HG03103 (cell line): ENCODE data around the gene PKD1.

Experiments
- ATAC-seq: cut with Tn5 transposase; IDR thresholded peaks from one replicate; pipeline ENCODE4 v1.9.1; 2021; ENCODE audit warnings: low read depth; ENCODE audit not compliant: unreplicated experiment

The PKD1 gene

DNA sequence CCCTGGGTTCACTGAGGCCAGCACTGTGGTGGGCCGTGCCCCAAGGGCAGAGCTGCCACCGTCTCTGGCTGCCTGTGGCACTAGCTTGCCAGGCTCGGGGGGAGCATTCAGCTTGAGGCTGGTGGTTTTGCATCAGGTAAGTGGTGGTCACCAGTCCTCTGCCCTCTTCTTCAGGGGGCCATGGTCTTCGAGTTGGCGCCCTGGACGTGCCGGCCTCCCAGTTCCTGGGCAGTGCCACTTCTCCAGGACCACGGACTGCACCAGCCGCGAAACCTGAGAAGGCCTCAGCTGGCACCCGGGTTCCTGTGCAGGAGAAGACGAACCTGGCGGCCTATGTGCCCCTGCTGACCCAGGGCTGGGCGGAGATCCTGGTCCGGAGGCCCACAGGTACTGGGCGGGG is 55.7 kb downstream of the PKD1 start:
- no peak for ATAC-seq

DNA sequence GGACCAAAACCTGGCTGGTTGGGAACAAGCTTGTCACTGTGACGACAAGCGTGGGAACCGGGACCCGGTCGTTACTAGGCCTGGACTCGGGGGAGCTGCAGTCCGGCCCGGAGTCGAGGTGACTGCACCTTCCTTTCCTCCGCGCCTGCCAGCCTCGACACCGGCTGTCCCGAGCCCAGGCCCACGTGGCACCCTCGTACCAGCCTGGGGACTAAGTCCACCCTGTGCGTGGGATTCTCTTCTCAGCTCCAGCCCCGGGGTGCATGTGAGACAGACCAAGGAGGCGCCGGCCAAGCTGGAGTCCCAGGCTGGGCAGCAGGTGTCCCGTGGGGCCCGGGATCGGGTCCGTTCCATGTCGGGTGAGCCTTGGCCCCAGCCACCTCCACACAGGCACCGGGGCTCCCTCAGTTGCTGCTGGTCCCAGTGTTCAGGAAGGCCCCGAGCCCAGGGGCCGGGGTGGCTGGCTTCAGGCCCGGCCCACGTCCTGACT is 56.3 kb downstream of the PKD1 start:
- ATAC-seq = no peak

GRCh38 chr16:2078691-2079090 is 57.0 kb downstream of the PKD1 start:
- ATAC-seq = no peak

- ATAC-seq = no peak
Observed at GRCh38 chr16:2078096-2078495, 57.6 kb downstream of the PKD1 start.

DNA sequence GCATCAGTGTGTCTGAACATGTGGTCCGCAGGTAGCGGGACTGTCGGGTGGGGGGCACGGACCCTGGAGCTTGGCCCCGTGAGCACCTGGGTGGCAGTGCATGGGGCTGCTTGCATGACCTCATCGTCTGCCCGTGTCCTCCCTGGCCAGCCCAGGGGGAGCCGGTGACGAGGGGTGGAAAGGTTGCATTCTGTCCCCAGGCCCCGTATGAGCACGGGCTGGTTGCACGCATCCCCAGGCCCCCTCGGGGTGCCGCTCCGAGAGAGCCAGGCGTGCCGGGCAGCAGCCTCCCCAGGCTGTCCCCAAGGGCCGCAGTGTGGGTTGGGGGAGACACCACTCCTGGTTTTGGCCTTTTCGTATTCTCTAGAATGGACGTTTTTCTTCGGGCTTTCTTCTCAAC is 58.0 kb downstream of the PKD1 start:
- ATAC-seq = no peak

GRCh38 chr16:2077016-2077415 is 58.7 kb downstream of the PKD1 start:
- ATAC-seq = no peak

DNA sequence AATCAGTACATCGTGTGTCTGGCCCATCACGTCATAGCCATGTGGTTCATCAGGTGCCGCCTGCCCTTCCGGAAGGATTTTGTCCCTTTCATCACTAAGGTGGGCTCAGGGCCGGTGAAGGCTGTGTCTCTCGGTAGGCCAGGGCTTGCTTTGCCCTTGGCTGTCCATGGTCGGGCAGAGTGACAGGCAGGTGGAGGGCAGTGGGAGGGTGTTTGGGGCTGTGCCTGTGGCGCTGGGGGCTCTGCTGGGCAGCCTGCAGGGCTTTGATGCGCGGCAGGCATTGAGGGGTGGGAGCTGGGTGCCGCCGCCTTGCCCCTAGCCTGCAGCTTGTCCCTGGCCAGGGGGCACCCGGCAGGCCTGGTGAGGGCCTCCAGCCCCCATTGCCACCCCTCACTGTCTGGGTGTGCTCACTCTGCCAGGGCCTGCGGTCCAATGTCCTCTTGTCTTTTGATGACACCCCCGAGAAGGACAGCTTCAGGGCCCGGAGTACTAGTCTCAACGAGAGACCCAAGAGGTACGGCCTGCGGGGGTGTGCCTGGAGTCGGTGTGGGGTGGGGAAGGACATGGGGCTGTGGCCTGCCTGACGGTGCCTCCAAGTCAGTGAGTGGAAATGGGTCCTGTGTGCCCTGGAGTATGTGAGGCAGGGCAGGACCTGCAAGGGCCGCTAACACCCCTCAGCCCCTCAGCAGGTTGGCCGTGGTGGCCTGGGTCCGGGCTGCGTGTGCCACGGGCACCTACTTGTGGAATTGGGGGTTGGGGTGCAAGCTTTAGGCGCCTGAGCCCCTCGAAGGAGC is 59.4 kb downstream of the PKD1 start:
- ATAC-seq = no peak

- ATAC-seq = no peak
Observed at GRCh38 chr16:2075631-2076030, 60.1 kb downstream of the PKD1 start.

DNA sequence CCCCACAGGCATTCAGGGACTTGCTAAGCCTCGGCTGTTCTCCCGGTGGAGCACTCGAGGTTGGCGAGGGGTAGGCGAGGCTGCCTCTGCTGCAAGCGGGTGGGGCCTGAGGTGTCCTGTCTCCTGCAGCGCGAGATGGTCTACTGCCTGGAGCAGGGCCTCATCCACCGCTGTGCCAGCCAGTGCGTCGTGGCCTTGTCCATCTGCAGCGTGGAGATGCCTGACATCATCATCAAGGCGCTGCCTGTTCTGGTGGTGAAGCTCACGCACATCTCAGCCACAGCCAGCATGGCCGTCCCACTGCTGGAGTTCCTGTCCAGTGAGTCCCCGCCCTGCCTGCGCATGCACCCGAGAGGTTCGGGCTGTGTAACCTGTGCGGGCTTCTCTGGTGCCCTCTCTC is 61.6 kb downstream of the PKD1 start:
- no peak for ATAC-seq

DNA sequence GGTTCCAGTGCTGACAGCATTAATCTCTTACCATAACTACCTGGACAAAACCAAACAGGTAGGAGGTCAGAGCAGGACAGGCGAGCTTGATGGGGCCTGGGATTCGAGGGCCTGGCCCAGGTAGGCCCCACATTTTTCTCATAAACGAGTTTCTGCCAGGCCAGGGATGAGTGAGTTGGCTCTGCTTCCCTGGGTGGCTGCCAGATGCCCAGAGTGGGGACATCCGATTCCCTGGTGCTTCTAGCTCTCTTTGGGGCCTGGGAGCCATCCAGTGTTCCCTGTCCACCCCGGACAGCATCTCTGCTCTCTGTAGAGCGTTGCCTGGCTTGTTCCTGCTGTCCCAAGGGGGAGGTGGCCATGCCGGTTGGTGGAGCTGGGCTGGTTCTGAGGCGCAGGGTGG is 62.8 kb downstream of the PKD1 start:
- ATAC-seq = no peak

DNA sequence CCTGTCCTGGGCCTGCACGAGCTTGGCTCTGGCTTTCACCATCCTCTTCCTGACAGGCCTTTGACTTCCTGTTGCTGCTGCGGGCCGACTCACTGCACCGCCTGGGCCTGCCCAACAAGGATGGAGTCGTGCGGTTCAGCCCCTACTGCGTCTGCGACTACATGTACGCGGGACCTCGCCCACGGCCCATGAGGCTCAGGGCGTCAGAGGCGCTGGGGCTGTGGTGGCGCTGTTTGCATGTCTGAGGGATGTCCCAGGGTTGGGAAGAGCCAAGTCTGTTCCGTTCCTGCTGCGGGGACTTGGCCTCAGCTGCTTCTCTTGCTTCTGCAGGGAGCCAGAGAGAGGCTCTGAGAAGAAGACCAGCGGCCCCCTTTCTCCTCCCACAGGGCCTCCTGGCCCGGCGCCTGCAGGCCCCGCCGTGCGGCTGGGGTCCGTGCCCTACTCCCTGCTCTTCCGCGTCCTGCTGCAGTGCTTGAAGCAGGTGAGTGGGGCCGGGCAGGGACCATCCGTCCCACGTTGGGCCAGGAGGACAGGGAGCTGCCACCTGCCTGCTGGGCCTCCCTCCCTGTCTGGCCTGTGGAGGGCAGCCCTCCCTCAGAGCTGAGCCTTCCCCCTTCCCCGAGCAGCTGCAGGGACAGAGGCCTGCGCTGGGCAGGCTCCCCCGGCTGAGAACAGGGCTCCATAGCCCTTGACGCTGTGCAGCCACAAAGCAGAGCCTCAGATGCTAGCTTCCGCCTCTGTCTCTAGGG is 64.1 kb downstream of the PKD1 start:
- no peak for ATAC-seq

GRCh38 chr16:2070576-2071453 is 64.9 kb downstream of the PKD1 start:
- ATAC-seq = no peak

DNA sequence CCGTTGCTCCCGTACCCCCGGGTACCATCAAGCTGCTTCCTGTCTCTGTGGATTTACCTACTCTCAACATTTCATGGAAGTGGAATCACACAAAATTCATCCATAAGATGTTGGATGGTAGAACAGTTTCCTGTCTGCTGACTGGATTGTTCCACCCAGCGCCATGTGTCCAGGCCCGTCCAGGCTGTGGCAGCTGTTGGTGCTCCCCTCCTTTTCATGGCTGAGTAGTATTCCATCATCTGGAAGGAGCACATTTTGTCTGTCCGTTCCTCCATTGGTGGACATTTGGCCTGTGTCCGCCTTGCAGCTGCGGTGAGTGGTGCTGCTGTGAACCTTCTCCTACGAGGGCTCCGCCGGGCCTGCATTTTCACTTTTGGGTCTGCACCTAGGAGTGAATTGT is 69.6 kb downstream of the PKD1 start:
- ATAC-seq = no peak

- ATAC-seq = no peak
Observed at GRCh38 chr16:2064368-2064945, 71.2 kb downstream of the PKD1 start.

GRCh38 chr16:2063861-2064260 is 71.8 kb downstream of the PKD1 start:
- ATAC-seq = no peak

DNA sequence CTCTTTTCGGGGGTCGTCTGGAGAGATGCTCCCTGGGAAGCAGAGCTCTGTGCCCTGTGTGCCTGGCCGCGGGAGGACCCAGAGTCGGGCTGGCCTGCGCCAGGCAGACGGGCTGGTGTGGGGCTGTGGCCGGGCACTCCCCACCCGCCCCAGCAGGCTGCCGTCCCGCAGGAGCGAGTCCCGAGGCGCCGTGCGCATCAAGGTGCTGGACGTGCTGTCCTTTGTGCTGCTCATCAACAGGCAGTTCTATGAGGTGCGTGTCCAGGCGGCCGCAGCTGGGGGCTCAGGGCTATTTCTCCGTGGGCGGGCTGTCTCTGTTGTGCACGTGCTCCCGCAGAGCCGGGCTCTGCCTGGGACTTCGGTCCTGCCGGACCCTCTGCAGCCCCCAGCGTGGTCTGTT is 72.9 kb downstream of the PKD1 start:
- ATAC-seq = no peak

GRCh38 chr16:2061526-2061925 is 74.2 kb downstream of the PKD1 start:
- ATAC-seq = no peak

DNA sequence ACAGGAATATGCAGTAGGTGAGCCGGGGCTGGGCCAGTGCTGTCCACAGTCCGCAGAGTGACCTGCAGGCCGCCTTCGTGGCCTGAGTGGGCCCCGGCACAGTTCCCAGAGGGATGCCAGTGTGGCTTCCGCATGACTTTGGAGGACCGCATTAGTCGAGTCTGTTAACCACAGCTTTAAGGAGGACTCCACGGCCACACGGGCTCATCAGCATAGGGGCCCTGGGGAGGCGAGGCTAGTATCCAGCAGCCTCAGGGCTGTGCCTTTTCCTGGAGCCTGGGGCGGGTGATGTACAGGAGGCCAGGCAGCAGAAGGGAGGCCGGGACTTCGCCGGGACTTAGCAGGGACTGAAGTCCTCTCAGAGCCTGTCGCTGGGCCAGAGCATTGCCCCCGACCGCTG is 74.7 kb downstream of the PKD1 start:
- no peak for ATAC-seq

DNA sequence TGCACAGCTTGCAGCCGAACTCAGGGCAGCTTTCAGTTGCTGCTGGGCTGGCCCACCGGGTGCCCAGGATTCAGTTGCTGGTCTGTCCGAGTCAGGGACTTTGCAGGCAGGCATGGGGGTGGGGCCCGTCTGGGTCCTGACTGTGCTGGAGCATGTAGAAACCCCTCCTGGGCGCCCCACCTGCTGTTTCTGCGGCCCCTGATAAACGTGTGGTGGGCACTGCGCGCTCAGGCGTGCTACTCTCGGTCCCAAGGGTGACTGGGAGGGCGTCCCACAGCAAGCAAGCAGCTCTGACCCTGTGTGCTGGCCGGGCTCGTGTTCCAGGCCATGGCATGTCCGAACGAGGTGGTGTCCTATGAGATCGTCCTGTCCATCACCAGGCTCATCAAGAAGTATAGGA is 75.4 kb downstream of the PKD1 start:
- no peak for ATAC-seq

GRCh38 chr16:2058872-2059271 is 76.8 kb downstream of the PKD1 start:
- ATAC-seq = no peak

GRCh38 chr16:2058420-2058819 is 77.3 kb downstream of the PKD1 start:
- no peak for ATAC-seq
